GM12801 (cell line): Measurements from ENCODE around the gene RAPGEF4.

Experiments
- CTCF ChIP-seq: IDR thresholded peaks from one replicate; pipeline ENCODE4 v1.5.1; 2011; ENCODE audit warnings: control low read depth; ENCODE audit not compliant: insufficient read length; ENCODE audit errors: extremely low read depth

The RAPGEF4 gene

GRCh38 chr2:173028671-173029070 is 293.0 kb downstream of the RAPGEF4 start:
- TF ChIP-seq CTCF, result no peak

GRCh38 chr2:173030561-173031490 is 295.2 kb downstream of the RAPGEF4 start:
- no peak for TF ChIP-seq CTCF

GRCh38 chr2:173032032-173032431 is 296.4 kb downstream of the RAPGEF4 start:
- TF ChIP-seq CTCF, result no peak

GRCh38 chr2:173033084-173033483 is 297.4 kb downstream of the RAPGEF4 start:
- TF ChIP-seq CTCF, result no peak

- no peak for TF ChIP-seq CTCF
Measured at GRCh38 chr2:173034143-173034542, 298.5 kb downstream of the RAPGEF4 start.

GRCh38 chr2:173037245-173038120 is 301.8 kb downstream of the RAPGEF4 start:
- no peak for TF ChIP-seq CTCF

- TF ChIP-seq CTCF, result no peak
Measured at GRCh38 chr2:173040729-173041128, 305.1 kb downstream of the RAPGEF4 start.
